CD4-positive, alpha-beta T cell (primary cell): ENCODE measurements around the gene ZNF785. TPM values are rescaled to one million over a fixed set of nuclear protein-coding genes. Genes with fewer than 3 reads are reported as not detected.
"Not testable (repeated sequence)": the region's sequence is repeated elsewhere in the genome, so short reads cannot be mapped to it uniquely, and the experiment has no call there.

Source experiments
- ATAC-seq: fragments of 200-7000 bp; cut with Tn5 transposase; one replicate; pipeline ENCODE4 v1.10.0; 2022; ENCODE audit warnings: mild to moderate bottlenecking; ENCODE audit not compliant: poor library complexity
- CTCF ChIA-PET: fragments of 350-600 bp; sonication (Branson Sonifier 250); formaldehyde crosslinking; loops from one replicate; lab custom pipeline; 2021; ENCODE audit warnings: antibody characterized with exemption, inconsistent platforms; lab: Charles Lee
- POLR2A ChIA-PET: fragments of 350-600 bp; sonication (Branson Sonifier 250); formaldehyde crosslinking; loops from one replicate; lab custom pipeline; 2021; ENCODE audit warnings: antibody characterized with exemption, inconsistent platforms; lab: Charles Lee
- DNase-seq, 14 experiments: peaks; one replicate each; pipeline ENCODE4 v3.0.0-alpha.2; 2013 to 2020; ENCODE audit warnings: mixed read lengths in 2 of 14
- H3K27ac ChIP-seq, 2 donors: one replicate each; pipeline versions ENCODE4 v1.5.1 to v1.7.0; 2013; ENCODE audit warnings: low read length in 2 of 2, low read depth in 1 of 2, mild to moderate bottlenecking in 1 of 2
- H3K27me3 ChIP-seq, 2 experiments: 1 replicate in 1 of 2; 2 replicates in 1 of 2; pipeline versions ENCODE4 v1.6.1 to v1.7.0; 2013; ENCODE audit warnings: low read length in 2 of 2, control low read depth in 1 of 2, mild to moderate bottlenecking in 1 of 2, moderate library complexity in 1 of 2; ENCODE audit not compliant: insufficient read depth in 2 of 2, control insufficient read depth in 1 of 2
- H3K36me3 ChIP-seq: one replicate; pipeline ENCODE4 v1.6.1; 2013; ENCODE audit warnings: low read length, control low read depth; ENCODE audit not compliant: insufficient read depth
- H3K4me1 ChIP-seq: one replicate; pipeline ENCODE4 v1.6.1; 2013; ENCODE audit warnings: low read length, control low read depth; ENCODE audit not compliant: insufficient read depth
- H3K4me3 ChIP-seq: one replicate; pipeline ENCODE4 v1.5.1; 2013; ENCODE audit warnings: mild to moderate bottlenecking, low read length, moderate library complexity
- H3K9me3 ChIP-seq, 2 experiments: 1 replicate in 1 of 2; 2 replicates in 1 of 2; pipeline versions ENCODE4 v1.6.1 to v1.7.0; 2013; ENCODE audit warnings: low read length in 2 of 2, mild to moderate bottlenecking in 2 of 2, control low read depth in 1 of 2, moderate library complexity in 1 of 2; ENCODE audit not compliant: control insufficient read depth in 1 of 2, insufficient read depth in 1 of 2
- H3K27ac Mint-ChIP-seq: one replicate; pipeline ENCODE4 v1.8.0; 2020; ENCODE audit warnings: mixed read lengths
- H3K27me3 Mint-ChIP-seq: one replicate; pipeline ENCODE4 v1.8.0; 2021; ENCODE audit warnings: mixed read lengths
- H3K36me3 Mint-ChIP-seq: one replicate; pipeline ENCODE4 v1.8.0; 2021; ENCODE audit warnings: low read depth, mixed read lengths
- H3K4me1 Mint-ChIP-seq: one replicate; pipeline ENCODE4 v1.8.0; 2021; ENCODE audit warnings: low read depth, mixed read lengths
- H3K4me3 Mint-ChIP-seq: one replicate; pipeline ENCODE4 v1.8.0; 2020; ENCODE audit warnings: mild to moderate bottlenecking, mixed read lengths
- H3K9me3 Mint-ChIP-seq: one replicate; pipeline ENCODE4 v1.8.0; 2020; ENCODE audit warnings: mixed read lengths
- intact Hi-C, 2 experiments: fragments of 100-400 bp; cut with DNase I in 1 of 2; cut with micrococcal nuclease in 1 of 2; formaldehyde crosslinking; loops; one replicate each; pipeline versions ENCODE4 v1.15.1 to v1.9.0; 2023 to 2025; cut with DNase I, micrococcal nuclease
- total RNA-seq, 174 experiments: library from RNA in 2 of 174; stranded (reverse) in 2 of 174; gene quantifications; one replicate each; pipeline ENCODE4 v1.2.3 and lab custom pipeline; 2021 to 2026
- TF ChIP-seq, protein P1 (sequence below): fragments of 200-600 bp; IDR thresholded peaks from one replicate; pipeline ENCODE4 v1.8.0; 2022; ENCODE audit warnings: antibody characterized with exemption, mild to moderate bottlenecking

The ZNF785 gene
- total RNA-seq, 2 experiments from 2014 or later: 6.6 to 7.7 TPM

GRCh38 chr16:30600929-30601328, 15.4 kb upstream of the ZNF785 start:
- H3K4me1 Mint-ChIP-seq: peaks cover 5% of the 10 kb centered on the region
- no peaks in the 10 kb centered on the region for H3K27me3 Mint-ChIP-seq
- H3K27ac Mint-ChIP-seq: no peak overlapping the region
- intact Hi-C loops: no loop called here
- no peaks in the 10 kb centered on the region for H3K9me3 Mint-ChIP-seq
- no peak overlapping the region for H3K4me3 ChIP-seq
- no peak overlapping the region for H3K4me3 Mint-ChIP-seq
- POLR2A ChIA-PET: interaction anchor here (0.6 kb wide), 1 partner anchor 197 kb away, joined by 3 read pairs; no protein-coding TSS in a partner anchor
- H3K4me1 ChIP-seq: peaks cover 7% of the 10 kb centered on the region
- peaks cover 38% of the 10 kb centered on the region for H3K36me3 Mint-ChIP-seq
- no peaks in the 10 kb centered on the region for H3K27me3 ChIP-seq
- TF ChIP-seq, protein P1, sequence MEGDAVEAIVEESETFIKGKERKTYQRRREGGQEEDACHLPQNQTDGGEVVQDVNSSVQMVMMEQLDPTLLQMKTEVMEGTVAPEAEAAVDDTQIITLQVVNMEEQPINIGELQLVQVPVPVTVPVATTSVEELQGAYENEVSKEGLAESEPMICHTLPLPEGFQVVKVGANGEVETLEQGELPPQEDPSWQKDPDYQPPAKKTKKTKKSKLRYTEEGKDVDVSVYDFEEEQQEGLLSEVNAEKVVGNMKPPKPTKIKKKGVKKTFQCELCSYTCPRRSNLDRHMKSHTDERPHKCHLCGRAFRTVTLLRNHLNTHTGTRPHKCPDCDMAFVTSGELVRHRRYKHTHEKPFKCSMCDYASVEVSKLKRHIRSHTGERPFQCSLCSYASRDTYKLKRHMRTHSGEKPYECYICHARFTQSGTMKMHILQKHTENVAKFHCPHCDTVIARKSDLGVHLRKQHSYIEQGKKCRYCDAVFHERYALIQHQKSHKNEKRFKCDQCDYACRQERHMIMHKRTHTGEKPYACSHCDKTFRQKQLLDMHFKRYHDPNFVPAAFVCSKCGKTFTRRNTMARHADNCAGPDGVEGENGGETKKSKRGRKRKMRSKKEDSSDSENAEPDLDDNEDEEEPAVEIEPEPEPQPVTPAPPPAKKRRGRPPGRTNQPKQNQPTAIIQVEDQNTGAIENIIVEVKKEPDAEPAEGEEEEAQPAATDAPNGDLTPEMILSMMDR: no peak
- H3K36me3 ChIP-seq: peaks cover 27% of the 10 kb centered on the region
- H3K9me3 ChIP-seq: no peaks in the 10 kb centered on the region
- CTCF ChIA-PET: interaction anchor here (2.8 to 4.0 kb wide), 2 partner anchors 28 to 170 kb away, joined by 11 to 15 read pairs; partner anchors contain the start of gene DCTPP1
- DNase-seq (no peak), ATAC-seq (no peak)
- no peak overlapping the region for H3K27ac ChIP-seq

GRCh38 chr16:30600215-30600614, 14.7 kb upstream of the ZNF785 start:
- POLR2A ChIA-PET: interaction anchor here (0.6 kb wide), 1 partner anchor 197 kb away, joined by 3 read pairs; no protein-coding TSS in a partner anchor
- DNase-seq: no peak
- no peak overlapping the region for H3K27ac ChIP-seq
- Mint-ChIP-seq H3K27me3 (no peaks in the 10 kb centered on the region), H3K27ac (no peak overlapping the region), H3K4me3 (no peak overlapping the region), H3K9me3 (no peaks in the 10 kb centered on the region), H3K36me3 (peaks cover 31% of the 10 kb centered on the region), H3K4me1 (peaks cover 5% of the 10 kb centered on the region)
- no peaks in the 10 kb centered on the region for H3K27me3 ChIP-seq
- H3K36me3 ChIP-seq: peaks cover 22% of the 10 kb centered on the region
- no peaks in the 10 kb centered on the region for H3K9me3 ChIP-seq
- CTCF ChIA-PET: interaction anchor here (2.8 to 4.0 kb wide), 2 partner anchors 29 to 170 kb away, joined by 11 to 15 read pairs; partner anchors contain the start of gene DCTPP1
- intact Hi-C loops: no loop called here
- H3K4me3 ChIP-seq: no peak overlapping the region
- peaks cover 7% of the 10 kb centered on the region for H3K4me1 ChIP-seq
- TF ChIP-seq, protein P1: no peak
- no peak for ATAC-seq

DNA sequence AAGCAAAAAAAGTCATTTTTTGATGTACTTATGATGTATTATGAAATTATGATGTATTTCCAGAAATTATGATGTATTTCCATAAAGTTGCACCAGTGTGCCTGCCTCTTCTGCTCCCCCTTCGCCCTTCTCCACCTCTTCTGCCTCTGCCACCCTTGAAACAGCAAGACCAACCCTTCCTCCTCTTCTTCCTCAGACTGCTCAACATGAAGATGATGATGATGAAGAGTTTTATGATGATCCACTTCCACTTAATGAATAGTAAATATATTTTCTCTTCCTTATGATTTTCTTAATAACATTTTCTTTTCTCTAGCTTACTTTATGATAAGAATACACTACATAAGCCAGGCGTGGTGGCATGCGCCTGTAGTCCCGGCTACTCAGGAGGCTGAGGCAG, 7.4 kb upstream of the ZNF785 start:
- H3K4me3 ChIP-seq: no peak overlapping the region
- Mint-ChIP-seq H3K4me1 (peaks cover 2% of the 10 kb centered on the region), H3K36me3 (no peaks in the 10 kb centered on the region), H3K27me3 (no peaks in the 10 kb centered on the region), H3K9me3 (no peaks in the 10 kb centered on the region), H3K27ac (no peak overlapping the region), H3K4me3 (no peak overlapping the region)
- CTCF ChIA-PET: no interaction called here
- no peak for DNase-seq
- POLR2A ChIA-PET: interaction anchor here (1.7 kb wide), 1 partner anchor 163 kb away, joined by 3 read pairs; the partner anchor contains the start of gene DCTPP1
- H3K27me3 ChIP-seq: no peaks in the 10 kb centered on the region
- no peaks in the 10 kb centered on the region for H3K36me3 ChIP-seq
- intact Hi-C loops: no loop called here
- H3K9me3 ChIP-seq: no peaks in the 10 kb centered on the region
- ATAC-seq: no peak
- no peaks in the 10 kb centered on the region for H3K4me1 ChIP-seq
- H3K27ac ChIP-seq: no peak overlapping the region
- TF ChIP-seq, protein P1: no peak

GRCh38 chr16:30590869-30591268, 5.4 kb upstream of the ZNF785 start:
- H3K9me3 ChIP-seq, ATAC-seq, H3K4me3 Mint-ChIP-seq, H3K36me3 ChIP-seq, H3K27ac Mint-ChIP-seq, H3K36me3 Mint-ChIP-seq, CTCF ChIA-PET, H3K27ac ChIP-seq, H3K27me3 ChIP-seq, H3K27me3 Mint-ChIP-seq, DNase-seq, H3K4me3 ChIP-seq, H3K9me3 Mint-ChIP-seq, intact Hi-C loops: not testable (repeated sequence)
- peaks cover 12% of the 10 kb centered on the region for H3K4me1 ChIP-seq
- POLR2A ChIA-PET: interaction anchor here (0.7 to 1.1 kb wide), 2 partner anchors 34 to 149 kb away, joined by 3 to 4 read pairs; no protein-coding TSS in a partner anchor
- peaks cover 13% of the 10 kb centered on the region for H3K4me1 Mint-ChIP-seq

DNA sequence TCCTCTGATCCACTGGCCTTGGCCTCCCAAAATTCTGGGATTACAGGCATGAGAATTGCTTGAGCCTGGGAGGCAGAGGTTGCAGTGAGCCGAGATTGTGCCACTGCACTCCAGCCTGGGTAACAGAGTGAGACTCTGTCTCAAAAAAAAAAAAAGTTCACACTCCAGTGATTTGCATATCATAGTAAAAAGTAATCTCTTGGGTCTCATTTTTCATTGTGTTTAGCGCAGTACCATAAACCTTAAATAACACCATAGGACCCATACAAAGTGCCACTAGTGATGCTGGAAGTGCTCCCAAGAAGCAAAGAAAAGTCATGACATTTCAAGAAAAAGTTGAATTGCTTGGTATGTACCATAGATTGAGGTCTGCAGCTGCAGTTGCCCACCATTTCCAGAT, 4.1 kb upstream of the ZNF785 start:
- intact Hi-C loops, H3K27ac Mint-ChIP-seq, H3K9me3 Mint-ChIP-seq, DNase-seq, H3K36me3 ChIP-seq, ATAC-seq, H3K27me3 Mint-ChIP-seq, H3K27ac ChIP-seq, H3K36me3 Mint-ChIP-seq, H3K4me3 ChIP-seq, CTCF ChIA-PET, H3K9me3 ChIP-seq, H3K27me3 ChIP-seq, H3K4me3 Mint-ChIP-seq: not testable (repeated sequence)
- peaks cover 23% of the 10 kb centered on the region for H3K4me1 ChIP-seq
- peaks cover 18% of the 10 kb centered on the region for H3K4me1 Mint-ChIP-seq
- POLR2A ChIA-PET: interaction anchor here (1.1 kb wide), 1 partner anchor 18 kb away, joined by 7 read pairs; the partner anchor contains the start of gene ZNF688
